NCI-H1930 (cell line): ENCODE results near the gene OR52N1.

Experiments used
- DNase-seq, 2 experiments: peaks; one replicate each; lab custom pipeline; 2025; lab: John Stamatoyannopoulos, UW

Gene OR52N1

GRCh38 chr11:5791165-5791564, at the start of gene OR52N1:
OR52N1 (minus strand) TSS chr11:5791265; CDS start chr11:5788816, 2,449 bp downstream.
- no peak for DNase-seq

- no peak for DNase-seq
Measured at GRCh38 chr11:5837695-5838094, 46.6 kb upstream of the OR52N1 start.

- DNase-seq: no peak
Measured at GRCh38 chr11:5833446-5833845, 42.4 kb upstream of the OR52N1 start.

GRCh38 chr11:5831196-5831829, 40.2 kb upstream of the OR52N1 start:
- DNase-seq: no peak

- no peak for DNase-seq
Measured at GRCh38 chr11:5818245-5818886, 27.3 kb upstream of the OR52N1 start.

- DNase-seq: no peak
Measured at GRCh38 chr11:5815534-5815933, 24.5 kb upstream of the OR52N1 start.

- DNase-seq: no peak
Measured at GRCh38 chr11:5809905-5810795, 19.1 kb upstream of the OR52N1 start.

- DNase-seq: no peak
Measured at GRCh38 chr11:5809122-5809519, 18.1 kb upstream of the OR52N1 start.

- peak; percentile 48 to 65 for DNase-seq
Measured at GRCh38 chr11:5808500-5809121, 17.5 kb upstream of the OR52N1 start, which contains the start of gene OR52N2. OR52N2 (plus strand) TSS chr11:5808924; CDS start chr11:5820336, 11,412 bp downstream.

- no peak for DNase-seq
Measured at GRCh38 chr11:5807580-5807979, 16.5 kb upstream of the OR52N1 start.

GRCh38 chr11:5803982-5804381, 12.9 kb upstream of the OR52N1 start:
- no peak for DNase-seq

- no peak for DNase-seq
Measured at GRCh38 chr11:5796541-5796940, 5.5 kb upstream of the OR52N1 start.

- DNase-seq: no peak
Measured at GRCh38 chr11:5783255-5783654, 7.8 kb downstream of the OR52N1 start, which contains the start of gene OR52N5. OR52N5 (minus strand) TSS chr11:5783355; CDS start chr11:5778634, 4,721 bp downstream.

GRCh38 chr11:5767056-5767455, 24.0 kb downstream of the OR52N1 start:
- DNase-seq: no peak

- no peak for DNase-seq
Measured at GRCh38 chr11:5753943-5754342, 37.1 kb downstream of the OR52N1 start, which contains the start of gene OR52N4. OR52N4 (plus strand) TSS chr11:5754243; CDS start chr11:5754741, 498 bp downstream.

GRCh38 chr11:5749836-5750235, 41.2 kb downstream of the OR52N1 start:
- no peak for DNase-seq

GRCh38 chr11:5746614-5747013, 44.5 kb downstream of the OR52N1 start:
- no peak for DNase-seq

GRCh38 chr11:5738431-5738830, 52.6 kb downstream of the OR52N1 start:
- DNase-seq: no peak

- no peak for DNase-seq
Measured at GRCh38 chr11:5737670-5738392, 53.2 kb downstream of the OR52N1 start.

- DNase-seq: no peak
Measured at GRCh38 chr11:5737091-5737490, 54.0 kb downstream of the OR52N1 start.
